GM12872 (cell line): ENCODE data around the gene VARS1.

Experiments
- TF ChIP-seq, protein P1 (sequence below): IDR thresholded peaks from 3 replicates; pipeline ENCODE4 v1.5.1; 2011; ENCODE audit warnings: low read depth, mild to moderate bottlenecking, low read length, moderate library complexity; ENCODE audit not compliant: insufficient read depth

VARS1 gene

DNA sequence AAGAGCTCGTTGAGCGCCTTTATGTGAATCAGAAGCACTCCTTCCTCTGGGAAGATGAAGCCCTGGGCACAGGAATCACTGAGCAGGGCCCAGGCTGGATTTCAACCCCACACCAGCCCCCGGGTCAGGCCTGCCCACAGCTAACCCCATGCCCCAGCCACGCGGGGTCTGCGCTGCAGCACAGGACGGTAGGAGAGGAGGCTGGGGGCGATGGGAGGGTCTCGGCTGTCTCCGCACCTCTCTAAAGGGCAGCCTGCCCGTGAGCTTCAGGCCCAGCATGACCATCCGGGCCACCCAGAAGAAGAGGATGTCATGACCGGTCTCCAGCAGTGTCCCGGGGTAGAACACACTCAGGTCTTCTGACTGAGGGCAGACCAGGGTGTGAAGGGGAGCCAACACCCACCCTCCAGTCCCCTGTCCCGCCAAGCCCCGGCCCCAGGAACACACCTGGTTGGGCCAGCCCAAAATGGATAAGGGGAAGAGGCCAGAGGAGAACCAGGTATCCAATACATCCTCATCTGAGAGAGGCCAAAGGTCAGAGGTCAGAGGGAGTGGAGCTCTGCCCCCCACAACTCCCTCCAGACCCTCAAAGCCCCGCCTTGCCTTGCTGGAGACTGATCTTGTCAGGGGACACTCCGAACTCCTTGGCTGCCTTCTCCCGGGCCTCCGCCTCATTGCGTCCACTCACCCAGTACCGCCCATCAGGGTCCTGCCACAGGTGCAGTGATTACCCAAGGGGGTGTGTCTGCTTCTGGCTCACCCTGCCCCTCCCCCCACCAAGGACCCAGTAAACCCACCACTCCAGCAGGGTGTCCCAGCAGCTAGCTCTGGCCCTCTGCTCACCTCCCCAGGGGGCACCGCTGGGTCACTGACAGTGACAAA, 14.1 kb downstream of the VARS1 start:
- TF ChIP-seq, protein P1, sequence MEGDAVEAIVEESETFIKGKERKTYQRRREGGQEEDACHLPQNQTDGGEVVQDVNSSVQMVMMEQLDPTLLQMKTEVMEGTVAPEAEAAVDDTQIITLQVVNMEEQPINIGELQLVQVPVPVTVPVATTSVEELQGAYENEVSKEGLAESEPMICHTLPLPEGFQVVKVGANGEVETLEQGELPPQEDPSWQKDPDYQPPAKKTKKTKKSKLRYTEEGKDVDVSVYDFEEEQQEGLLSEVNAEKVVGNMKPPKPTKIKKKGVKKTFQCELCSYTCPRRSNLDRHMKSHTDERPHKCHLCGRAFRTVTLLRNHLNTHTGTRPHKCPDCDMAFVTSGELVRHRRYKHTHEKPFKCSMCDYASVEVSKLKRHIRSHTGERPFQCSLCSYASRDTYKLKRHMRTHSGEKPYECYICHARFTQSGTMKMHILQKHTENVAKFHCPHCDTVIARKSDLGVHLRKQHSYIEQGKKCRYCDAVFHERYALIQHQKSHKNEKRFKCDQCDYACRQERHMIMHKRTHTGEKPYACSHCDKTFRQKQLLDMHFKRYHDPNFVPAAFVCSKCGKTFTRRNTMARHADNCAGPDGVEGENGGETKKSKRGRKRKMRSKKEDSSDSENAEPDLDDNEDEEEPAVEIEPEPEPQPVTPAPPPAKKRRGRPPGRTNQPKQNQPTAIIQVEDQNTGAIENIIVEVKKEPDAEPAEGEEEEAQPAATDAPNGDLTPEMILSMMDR: no peak

DNA sequence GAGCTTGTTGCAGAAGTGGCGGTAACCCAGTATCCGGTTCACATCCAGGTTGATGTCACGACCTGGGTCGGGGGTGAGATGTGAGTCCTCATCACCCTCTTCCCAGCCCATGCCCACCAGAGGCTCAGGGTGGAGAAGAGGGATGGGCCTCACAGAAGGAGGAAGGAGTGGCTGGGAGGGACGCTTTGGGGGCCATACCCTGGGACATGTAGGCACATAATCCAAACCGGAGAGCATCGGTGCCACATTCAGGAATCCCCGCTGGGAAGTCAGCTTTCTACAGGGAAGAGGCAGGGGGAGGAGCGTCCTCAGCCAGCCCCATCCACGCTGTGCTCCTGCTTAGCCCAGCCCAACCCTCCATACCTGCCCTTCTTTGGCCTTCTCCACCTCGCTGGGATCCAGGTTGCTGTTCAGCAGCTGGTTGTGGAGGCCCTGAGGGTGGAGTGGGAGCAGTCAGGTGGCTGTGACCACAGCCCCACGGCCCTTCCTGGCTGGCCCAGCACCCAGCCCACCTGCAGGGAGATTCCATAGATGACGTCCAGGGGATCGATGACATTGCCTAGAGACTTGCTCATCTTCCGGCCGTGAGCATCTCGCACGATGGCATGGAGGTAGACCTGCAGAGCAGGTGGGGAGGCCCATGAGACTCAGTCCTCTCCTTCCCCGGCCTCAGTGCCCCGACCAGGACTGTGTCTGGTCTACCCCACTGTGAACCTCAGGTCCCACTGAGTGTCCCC, 14.9 kb downstream of the VARS1 start:
- TF ChIP-seq, protein P1: no peak

DNA sequence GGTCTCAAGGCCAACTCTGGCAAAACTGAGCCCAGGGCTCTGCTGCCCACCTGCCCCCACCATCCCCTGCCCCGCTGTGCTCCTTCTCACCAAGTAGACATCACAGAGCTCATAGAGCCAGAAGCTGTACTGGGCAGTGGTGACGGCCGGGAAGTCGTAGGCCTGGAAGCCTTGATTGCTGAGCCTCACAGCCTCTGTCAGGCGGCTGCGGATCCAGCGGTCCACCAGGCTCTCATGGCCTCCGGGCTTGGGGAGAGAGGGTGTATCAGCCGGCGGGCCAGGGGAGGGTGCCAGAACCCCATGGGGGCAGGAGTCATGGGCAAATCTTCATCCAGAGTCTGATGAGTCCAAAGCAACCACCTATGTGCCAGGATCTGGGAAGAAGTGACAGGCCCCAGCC, 15.6 kb downstream of the VARS1 start:
- TF ChIP-seq, protein P1: no peak

DNA sequence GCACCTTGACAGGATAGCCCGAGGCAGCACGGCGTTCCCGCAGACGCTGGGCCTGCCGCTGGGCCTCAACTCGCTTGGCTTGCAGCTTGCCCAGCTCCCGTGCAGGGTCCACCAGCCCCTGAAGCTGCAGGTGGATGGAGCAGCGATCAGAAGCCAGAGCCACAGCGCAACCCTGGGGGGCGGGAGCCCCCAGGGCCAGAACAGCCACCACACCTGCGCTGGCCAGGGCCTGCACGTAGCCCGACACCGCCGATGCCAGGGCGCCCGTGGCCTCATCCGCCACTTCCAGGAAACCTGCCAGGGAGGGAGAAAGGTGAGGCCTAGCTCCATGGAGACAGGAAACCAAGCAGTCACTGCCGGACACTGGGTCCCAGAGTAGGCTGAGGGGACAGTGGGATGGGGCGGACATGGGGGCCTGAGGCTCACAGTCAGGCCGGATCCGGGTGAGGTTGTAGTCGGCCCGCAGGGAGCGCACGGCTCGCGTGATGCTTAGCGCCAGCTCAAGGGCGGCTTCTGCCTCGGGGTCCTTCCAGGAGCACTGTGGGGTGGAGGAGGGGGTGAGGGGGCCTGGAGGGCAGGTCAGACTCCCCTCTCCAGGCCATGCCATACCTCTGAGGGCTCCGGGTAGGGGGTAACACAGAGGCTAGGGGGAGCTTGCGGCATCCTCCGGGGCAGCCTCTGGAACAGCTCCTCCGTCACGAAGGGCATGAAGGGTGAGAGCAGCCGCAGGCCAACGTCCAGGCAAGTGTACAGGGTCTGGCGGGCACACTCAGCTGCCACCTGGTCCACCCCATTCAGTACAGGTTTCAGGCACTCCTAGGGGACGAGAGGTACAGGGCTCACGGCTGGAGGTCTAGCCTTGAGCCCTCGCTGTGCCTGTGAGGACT, 16.3 kb downstream of the VARS1 start:
- TF ChIP-seq, protein P1: no peak

DNA sequence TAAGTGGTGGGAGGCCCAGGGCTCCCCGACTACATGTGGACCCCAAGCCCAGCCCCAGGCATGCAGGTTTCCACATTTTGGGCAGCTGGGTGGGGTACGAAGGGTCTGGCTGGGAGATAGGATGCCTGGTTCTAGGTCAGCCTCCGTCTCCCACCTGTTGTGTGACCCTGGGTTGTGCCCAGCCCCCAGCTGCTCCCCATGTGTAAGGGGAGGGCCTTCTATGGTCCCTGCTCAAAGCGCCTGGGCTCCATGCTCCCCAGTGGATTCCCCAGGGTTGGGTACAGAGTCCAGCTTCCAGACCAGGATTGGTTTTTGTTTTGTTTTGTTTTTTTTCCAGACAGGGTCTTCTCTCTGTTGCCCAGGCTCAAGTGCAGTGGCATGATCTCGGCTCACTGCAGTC, 17.4 kb downstream of the VARS1 start:
- TF ChIP-seq, protein P1: no peak

DNA sequence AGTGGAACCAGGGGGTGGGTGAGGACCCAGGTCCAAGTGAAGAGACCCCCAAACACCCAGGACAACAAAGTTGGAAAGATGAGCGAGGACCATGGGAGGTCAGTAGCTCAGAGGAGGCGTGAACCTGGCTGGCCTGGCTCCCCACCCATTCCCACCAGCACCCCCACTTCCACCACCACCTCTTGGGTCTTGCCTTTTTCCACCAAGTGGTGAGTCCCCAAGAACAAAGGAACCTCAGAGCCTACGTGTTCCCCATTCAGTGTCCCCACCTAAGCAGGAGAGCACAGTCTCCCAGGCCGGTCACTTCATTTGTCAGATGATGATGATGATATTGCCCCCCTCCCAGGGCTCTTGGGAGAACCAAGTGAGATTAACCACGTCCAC, 17.9 kb downstream of the VARS1 start:
- TF ChIP-seq, protein P1: no peak

DNA sequence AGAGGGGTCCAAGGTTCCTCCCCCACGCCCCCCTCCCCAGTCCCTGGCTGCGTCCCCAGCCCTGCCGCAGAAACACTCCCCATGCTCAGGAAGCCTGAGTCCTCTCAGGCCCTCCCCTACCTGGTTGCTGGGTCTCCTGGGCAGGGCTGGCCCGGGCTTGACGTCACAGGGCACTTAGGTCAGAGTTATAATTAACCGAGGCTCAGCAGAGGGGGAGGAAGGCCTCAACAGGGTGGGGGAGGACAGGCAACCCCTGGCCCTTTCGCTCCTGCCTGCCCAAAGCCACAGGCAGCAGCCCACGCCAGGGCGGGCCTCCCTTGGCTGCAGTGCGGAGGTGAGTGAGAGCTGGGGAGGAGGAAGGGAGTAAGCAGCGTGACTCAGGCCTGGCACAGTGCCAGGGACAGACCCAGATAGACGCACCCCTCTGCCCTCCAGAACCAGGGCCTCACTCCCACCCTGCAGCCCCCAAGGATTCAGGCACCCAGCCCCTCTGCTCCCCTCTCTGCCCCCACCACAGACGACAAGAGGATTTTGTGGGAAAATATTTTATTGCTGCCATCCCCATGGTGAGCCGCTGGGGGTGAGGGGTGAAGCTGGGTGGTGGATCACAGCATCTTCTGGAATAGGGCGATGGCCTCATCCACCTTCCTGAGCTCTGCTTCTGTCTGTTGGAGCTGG, 18.4 kb downstream of the VARS1 start, which contains the start of gene VWA7:
TSS of gene VWA7 (minus strand) at position 340 of the 678 bp plus-strand sequence. CDS start 549 bp downstream, outside the sequence.
- TF ChIP-seq, protein P1: no peak
